MM.1S (cell line): ENCODE results near the gene ERI3.

ENCODE experiments used
- EZH2phosphoT487 ChIP-seq: fragments of 300-600 bp; sonication (generic); IDR thresholded peaks from 2 replicates; pipeline ENCODE4 v1.6.1; 2018; ENCODE audit warnings: antibody characterized with exemption, low read length
- TF ChIP-seq, protein P1 (sequence below): fragments of 300-600 bp; sonication (generic); IDR thresholded peaks from 2 replicates; pipeline ENCODE4 v1.5.1; 2016; ENCODE audit warnings: antibody characterized with exemption, low read length, mixed read lengths

DNA sequence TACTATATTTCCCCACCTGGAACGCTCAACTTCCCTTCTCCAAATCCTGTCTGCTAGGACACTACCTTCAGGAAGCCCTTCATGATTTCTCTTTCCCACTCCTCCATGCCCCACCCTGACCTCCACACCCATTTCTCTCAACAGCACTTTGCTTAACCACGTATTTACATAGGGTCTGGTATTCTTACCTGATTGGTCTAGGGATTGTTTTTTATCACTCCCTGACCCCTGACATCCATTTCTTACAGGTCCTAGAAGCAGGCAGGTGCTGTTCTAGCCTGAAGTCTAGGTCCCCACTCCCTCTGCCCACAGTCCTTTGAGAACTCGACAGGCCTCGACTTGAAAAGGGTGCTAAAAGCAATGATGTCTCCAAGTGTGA is 94.3 kb downstream of the ERI3 start:
- TF ChIP-seq, protein P1, sequence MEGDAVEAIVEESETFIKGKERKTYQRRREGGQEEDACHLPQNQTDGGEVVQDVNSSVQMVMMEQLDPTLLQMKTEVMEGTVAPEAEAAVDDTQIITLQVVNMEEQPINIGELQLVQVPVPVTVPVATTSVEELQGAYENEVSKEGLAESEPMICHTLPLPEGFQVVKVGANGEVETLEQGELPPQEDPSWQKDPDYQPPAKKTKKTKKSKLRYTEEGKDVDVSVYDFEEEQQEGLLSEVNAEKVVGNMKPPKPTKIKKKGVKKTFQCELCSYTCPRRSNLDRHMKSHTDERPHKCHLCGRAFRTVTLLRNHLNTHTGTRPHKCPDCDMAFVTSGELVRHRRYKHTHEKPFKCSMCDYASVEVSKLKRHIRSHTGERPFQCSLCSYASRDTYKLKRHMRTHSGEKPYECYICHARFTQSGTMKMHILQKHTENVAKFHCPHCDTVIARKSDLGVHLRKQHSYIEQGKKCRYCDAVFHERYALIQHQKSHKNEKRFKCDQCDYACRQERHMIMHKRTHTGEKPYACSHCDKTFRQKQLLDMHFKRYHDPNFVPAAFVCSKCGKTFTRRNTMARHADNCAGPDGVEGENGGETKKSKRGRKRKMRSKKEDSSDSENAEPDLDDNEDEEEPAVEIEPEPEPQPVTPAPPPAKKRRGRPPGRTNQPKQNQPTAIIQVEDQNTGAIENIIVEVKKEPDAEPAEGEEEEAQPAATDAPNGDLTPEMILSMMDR, result no peak
- TF ChIP-seq EZH2phosphoT487, result no peak
